Activated naive CD4-positive, alpha-beta T cell (primary cell): ENCODE data around the gene PSMD11.
"Not testable (repeated sequence)": the region's sequence is repeated elsewhere in the genome, so short reads cannot be mapped to it uniquely, and the experiment has no call there.

ENCODE experiments used
- DNase-seq, 4 experiments: peaks; one replicate each; lab custom pipeline; 2025; lab: John Stamatoyannopoulos, UW

PSMD11 gene

GRCh38 chr17:32444301-32445073 lies at the start of gene PSMD11:
Gene PSMD11 (plus strand): TSS chr17:32444510. CDS start chr17:32444524, 14 bp downstream.
- peak; percentile 98 to 99 (median 99) for DNase-seq

GRCh38 chr17:32396343-32396742 lies 48.0 kb upstream of the PSMD11 start:
- no peak for DNase-seq

- no peak for DNase-seq
Measured at GRCh38 chr17:32398946-32399345, 45.4 kb upstream of the PSMD11 start.

DNA sequence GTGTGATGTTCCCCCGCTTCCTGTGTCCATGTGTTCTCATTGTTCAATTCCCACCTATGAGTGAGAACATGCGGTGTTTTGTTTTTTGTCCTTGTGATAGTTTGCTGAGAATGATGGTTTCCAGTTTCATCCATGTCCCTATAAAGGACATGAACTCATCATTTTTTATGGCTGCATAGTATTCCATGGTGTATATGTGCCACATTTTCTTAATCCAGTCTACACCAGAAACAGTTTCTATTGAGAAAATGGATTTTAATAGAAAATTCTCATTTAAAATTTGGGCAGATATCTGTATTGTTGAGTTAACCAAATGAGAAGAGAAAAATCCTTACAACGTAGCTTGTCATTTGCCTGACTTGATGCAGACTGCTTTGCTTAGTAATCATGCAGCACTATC lies 34.2 kb upstream of the PSMD11 start:
- DNase-seq, result not testable (repeated sequence)

GRCh38 chr17:32426894-32427293 lies 17.4 kb upstream of the PSMD11 start:
- DNase-seq, result no peak

GRCh38 chr17:32429598-32429997 lies 14.7 kb upstream of the PSMD11 start:
- no peak for DNase-seq

DNA sequence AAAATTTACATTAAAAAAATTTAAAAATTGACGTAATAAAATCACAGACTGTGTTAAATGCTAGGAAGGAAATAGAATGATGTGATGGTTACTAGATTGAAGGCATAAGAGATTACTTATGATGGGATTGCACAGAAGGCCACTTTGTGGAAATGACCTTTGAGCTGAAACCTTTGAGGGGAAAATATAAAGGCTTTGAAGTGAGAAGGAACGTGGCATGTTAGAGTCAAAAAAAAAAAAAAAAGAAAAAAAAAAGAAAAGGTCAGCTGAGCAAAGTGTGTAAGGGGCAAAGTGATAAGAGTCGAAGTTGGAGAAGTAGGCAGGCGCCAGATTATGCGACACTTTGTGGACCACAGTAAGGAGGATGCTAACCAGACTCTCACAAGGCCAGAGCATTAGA lies 3.6 kb upstream of the PSMD11 start:
- DNase-seq, result no peak

DNA sequence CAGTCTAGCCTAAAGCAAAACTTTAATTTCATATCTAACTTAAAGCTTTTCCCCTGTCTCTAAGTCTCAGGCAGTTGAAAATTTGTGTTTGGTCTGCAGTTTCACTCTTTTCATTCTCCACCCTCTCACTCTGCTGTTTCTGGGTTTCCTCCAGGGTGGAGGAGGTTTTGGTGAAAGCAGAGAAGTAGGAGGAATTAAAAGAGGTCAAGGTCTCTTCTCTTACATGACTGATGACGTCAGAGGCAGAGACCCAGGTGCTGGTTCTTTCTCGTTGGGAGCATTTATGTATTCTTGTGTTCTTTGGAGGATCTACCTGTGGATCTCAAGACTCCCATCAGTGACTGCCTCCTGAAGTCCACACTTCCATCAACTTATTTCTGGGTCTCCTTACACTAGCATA lies 2.4 kb upstream of the PSMD11 start:
- DNase-seq, result no peak

DNA sequence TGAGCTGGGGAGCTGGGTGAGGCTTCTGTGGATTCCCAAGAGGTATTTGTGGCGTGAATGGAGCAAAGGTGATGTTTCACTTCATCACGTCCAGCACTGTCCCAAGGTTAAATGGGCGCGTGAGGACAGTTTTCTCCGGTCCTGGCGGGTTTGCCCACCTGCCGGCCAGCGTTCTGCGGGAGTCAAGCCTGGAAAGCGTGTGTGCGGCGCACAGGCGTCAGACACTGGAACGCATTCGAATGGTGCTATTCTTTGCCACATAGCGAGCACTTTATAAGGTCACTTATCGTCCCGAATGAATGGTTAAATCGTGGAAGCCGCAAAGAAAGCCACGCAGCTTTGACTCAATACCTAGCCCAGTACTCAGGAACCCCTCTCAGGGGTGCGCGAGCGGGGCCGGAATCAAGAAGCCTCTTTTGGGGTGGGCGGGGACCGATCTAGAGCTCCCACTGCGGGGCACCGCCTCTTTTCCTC lies 446 bp upstream of the PSMD11 start:
- no peak for DNase-seq

- DNase-seq, result no peak
Measured at GRCh38 chr17:32445074-32445415, 735 bp downstream of the PSMD11 start.

- DNase-seq, result no peak
Measured at GRCh38 chr17:32445497-32445896, 1.2 kb downstream of the PSMD11 start.

DNA sequence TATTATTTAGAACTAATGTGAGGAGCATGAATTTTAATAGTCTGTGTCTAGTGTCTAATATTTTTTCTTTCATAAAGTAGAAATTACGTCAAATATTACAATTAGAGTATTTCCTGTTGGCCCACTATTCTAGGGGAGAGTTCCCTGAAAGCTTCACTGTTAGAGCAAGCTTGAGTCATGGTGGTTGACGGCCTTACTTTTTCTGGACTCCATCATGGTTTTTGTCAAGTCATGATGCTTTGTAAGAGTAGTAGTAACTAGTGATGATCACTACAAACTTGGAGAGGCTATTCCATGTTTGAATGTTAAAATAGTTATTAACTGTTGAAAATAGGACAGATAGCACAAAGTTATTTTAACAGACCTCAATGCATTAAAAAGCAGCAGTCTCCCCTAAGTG lies 1.7 kb downstream of the PSMD11 start:
- DNase-seq, result no peak

- DNase-seq, result no peak
Measured at GRCh38 chr17:32446949-32447348, 2.6 kb downstream of the PSMD11 start.

GRCh38 chr17:32449963-32450362 lies 5.7 kb downstream of the PSMD11 start:
- no peak for DNase-seq

DNA sequence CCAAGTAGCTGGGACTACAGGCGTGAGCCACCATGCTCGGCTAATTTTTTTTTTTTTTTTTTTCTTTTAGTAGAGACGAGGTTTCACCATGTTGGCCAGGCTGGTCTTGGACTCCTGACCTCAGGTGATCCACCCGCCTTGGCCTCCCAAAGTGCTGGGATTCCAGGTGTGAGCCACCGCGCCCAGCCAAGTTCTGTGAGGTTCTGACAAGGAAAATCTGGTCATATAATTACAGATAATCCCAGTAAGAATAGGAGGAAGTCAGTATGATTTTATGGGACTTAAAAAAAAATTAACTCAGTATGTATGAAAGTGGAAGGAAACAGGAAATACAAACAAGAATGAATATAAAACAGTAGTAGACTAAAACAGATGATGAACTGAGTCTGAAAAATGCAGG lies 6.1 kb downstream of the PSMD11 start:
- DNase-seq, result not testable (repeated sequence)

DNA sequence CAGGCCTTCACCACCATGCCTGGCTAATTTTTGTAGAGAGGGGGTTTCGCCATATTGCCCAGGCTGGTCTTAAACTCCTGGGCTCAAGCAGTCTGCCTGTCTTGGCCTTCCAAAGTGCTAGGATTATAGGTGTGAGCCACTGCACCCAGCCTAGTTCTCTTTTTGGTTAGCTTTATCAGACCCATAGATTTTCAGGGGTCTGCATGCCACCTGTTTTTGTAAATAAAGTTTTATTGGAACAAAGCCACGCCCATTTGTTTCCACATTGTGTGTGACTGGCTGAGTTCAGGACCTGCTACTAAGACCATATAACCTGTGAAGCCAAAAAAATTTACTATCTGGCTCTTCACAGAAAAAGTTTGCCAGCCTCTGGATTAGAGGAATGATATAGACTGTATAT lies 7.6 kb downstream of the PSMD11 start:
- DNase-seq, result no peak

- DNase-seq, result no peak
Measured at GRCh38 chr17:32452281-32452680, 8.0 kb downstream of the PSMD11 start.

GRCh38 chr17:32453370-32453769 lies 9.1 kb downstream of the PSMD11 start:
- no peak for DNase-seq

- DNase-seq, result no peak
Measured at GRCh38 chr17:32458371-32458770, 14.1 kb downstream of the PSMD11 start.

- DNase-seq, result no peak
Measured at GRCh38 chr17:32460054-32460453, 15.7 kb downstream of the PSMD11 start.

DNA sequence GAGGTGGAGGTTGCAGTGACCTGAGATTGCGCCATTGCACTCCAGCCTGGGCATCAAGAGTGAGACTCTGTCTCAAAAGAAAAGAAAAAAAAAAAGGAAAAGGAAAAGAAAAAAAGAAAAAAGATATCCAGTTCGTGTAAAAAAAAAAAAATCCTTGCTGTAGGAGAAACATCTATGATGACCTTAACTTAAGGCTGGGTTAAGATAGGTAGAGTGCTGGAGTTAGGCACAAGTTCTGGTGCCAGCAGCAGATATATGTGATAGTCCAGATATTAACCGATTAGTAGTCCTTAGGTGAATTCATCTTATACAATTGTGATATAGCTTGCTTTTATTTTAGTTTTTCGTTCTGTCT lies 17.2 kb downstream of the PSMD11 start:
- DNase-seq, result no peak

DNA sequence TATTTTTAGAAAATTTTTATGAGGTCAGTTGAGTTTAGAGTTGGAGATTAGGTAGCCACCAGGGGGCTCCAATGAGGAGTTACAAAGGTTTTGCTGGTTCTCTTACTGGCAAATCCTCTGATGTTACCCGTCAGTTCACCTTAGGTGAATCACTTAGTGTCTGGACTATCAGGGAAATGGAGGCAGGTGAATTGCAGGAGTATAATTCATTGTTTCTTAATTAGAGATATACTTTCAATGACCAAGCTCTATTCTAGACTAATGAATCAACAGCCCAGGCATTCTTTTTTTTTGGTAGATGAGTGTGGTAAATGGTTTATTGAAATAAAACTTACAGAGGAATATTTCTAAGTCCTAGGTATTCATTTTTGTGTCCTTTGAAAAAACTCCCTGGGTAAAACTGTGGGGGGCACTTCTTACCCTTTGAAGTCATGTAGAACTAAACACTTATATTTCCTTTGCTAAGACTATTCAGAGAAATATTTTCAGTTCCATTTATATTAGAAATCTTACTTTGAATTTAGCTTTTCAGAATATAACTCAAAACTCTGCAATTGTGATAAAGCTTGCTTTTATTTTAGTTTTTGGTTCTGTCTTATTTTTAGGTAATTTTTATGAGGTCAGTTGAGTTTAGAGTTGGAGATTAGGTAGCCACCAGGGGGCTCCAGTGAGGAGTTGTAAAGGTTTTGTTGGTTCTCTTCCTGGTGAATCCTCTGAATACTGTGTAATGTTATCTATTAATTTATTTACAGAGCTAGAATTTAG lies 17.7 kb downstream of the PSMD11 start:
- peak in 3 of 4 experiments; percentile 10 to 35 (median 28) for DNase-seq

- no peak for DNase-seq
Measured at GRCh38 chr17:32463304-32463703, 19.0 kb downstream of the PSMD11 start.
